SW 1271 (cell line): ENCODE data around the gene UBE2Q2.

Experiments used
- DNase-seq, 2 experiments: peaks; one replicate each; lab custom pipeline; 2025; lab: John Stamatoyannopoulos, UW

UBE2Q2 gene

DNA sequence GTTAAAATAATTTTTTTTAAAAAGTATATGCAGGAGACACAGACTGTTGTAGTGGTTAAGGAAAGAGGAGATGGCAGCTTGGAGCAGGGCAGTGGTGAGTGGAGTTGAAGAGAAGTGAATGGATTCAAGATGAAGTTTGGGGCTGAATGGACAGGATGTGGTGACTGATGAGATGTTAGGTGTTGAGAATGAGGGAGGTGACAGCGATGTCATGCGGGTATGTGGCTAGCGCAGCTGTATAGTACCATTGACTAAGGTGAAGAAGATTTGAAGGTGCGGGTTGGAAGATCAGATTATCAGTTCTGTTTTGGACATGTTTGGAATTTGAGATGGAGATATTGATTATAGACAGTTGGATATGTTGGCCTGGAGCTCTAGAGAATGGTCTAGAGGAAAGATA lies 80.5 kb downstream of the UBE2Q2 start:
- DNase-seq = no peak

- no peak for DNase-seq
Measured at GRCh38 chr15:75924576-75924975, 81.3 kb downstream of the UBE2Q2 start.

DNA sequence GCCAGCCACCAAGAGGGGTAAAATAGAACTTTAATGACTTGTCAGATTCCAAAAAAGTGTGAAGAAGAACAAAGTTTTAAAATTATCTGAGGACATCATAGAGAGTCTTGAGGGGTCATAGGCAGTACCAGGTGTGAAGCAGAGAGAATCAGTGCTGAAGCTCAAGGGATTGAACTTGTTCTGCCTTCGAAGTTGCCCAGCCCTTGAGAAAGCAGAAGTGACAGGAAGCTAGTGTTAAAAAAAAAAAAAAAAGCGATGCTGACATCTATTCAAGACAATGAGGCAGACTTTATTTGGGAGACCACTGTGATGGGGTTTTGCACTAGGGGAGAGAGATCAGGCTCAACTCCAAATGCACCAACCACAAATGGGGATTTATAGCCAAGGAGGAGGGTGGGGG lies 82.2 kb downstream of the UBE2Q2 start:
- no peak for DNase-seq

DNA sequence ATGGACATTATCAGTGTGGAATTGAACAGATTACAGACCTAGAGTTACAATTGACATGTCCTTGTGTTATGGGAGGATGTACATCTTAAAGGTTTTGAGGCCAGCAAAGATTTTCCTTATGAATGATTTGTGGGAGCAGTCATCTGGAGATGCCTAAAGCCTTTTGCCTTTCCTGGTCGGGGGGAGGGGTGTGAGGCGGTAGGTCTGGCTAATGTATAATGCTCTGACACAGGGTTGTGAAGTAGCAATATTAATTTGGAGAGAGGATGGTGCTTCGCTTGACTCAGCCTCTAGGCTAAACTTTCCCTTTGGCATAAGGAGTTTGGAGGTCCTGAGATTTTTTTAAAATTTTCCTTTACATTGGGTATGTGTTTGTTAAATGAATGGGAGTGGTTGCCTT lies 83.7 kb downstream of the UBE2Q2 start:
- no peak for DNase-seq

DNA sequence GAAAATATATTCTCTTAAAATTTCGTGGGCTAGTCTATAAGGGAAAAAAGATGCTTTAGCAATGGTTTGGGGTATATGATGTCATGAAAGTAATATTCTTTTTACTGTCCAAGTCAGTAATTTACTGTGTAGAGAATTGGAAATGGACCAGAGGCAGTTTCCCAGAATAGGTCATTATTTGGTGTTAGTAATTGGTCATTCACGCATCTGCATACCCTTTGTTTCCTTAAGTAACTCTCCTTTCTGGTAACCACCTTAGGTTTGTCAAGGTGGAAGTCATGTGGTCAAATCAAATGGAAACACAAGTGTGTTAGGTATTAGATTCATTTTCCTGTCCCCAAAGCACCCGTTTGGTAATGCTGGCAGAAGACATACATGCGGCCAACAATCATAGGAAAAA lies 84.4 kb downstream of the UBE2Q2 start:
- DNase-seq = no peak

DNA sequence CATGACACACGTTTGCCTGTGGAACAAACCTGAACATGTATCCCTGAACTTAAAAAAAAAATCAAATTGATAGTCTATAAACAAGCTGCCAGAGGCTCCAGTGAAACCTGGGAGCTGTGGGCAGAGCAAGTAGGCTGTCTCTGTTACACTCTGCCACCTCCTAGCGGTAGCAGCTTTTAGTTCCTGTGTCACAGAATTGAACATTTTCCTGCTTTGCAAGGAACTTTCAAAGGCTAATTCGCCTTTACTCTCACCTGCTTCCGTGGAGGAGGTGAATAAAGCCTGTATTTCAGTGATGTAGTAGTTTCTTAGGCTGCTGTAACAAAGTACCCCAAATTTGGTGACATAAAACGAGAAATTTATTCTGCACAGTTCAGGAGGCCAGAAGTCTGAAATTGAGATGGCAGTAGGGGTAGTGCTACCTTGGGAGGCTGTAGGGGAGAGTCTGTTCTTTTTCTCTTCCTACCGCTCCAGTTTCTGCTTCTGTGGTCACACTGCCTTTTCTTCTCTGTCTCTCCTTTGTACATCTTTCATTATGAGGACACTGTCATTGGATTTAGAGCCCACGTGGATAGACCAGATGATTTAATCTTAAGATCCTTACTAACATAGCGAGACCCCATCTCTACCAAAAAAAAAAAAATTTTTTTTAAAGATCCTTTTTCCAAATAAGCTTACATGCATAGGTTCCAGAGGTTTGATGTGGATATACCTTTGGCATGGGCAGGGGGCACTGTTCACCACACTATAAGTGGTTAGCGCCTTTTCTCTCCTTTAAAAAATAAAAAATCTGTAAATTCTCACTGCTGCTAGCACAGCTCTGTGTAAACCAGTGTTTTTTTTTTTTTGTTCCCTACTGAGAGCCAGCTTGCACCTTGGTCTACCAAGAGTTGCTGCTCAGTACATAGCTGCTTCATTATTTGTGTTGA lies 85.7 kb downstream of the UBE2Q2 start:
- DNase-seq = peak in 1 of 2 experiments; percentile 10

DNA sequence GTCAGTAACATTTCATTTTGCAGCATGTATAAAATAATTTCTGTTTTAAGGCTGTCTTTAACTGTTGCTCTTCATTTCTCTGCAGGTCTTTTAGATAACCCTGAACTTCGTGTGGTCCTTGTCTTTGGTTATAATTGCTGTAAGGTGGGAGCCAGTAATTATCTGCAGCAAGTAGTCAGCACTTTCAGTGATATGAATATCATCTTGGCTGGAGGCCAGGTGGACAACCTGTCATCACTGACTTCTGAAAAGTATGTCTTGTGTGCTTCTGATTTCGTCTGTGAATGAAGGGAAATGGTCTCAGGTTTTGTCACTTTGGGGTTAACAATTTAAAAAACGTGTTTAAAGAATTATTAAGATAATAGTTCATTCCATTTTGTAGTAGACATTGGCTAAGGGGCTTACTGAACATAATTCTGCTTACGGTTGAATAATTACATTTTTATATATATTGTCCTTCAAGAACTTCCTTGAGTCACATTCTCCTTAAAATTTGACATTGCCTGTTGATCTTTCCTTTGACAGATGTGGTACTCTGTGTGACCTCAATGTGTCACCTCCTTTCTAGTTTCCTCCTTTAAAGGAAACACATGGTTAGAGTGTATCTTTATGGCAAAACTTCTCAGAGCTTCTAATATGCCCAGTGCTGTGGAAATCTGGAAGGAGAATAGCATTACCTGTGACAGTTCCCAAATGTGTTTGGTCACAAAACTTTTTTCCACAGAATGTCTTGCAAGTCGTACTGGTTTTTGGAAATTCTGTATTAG lies 86.7 kb downstream of the UBE2Q2 start:
- no peak for DNase-seq

- no peak for DNase-seq
Measured at GRCh38 chr15:75930866-75931265, 87.6 kb downstream of the UBE2Q2 start.

- DNase-seq = no peak
Measured at GRCh38 chr15:75942464-75942863, 99.2 kb downstream of the UBE2Q2 start.

GRCh38 chr15:75943246-75943645 lies 100.0 kb downstream of the UBE2Q2 start:
- no peak for DNase-seq

DNA sequence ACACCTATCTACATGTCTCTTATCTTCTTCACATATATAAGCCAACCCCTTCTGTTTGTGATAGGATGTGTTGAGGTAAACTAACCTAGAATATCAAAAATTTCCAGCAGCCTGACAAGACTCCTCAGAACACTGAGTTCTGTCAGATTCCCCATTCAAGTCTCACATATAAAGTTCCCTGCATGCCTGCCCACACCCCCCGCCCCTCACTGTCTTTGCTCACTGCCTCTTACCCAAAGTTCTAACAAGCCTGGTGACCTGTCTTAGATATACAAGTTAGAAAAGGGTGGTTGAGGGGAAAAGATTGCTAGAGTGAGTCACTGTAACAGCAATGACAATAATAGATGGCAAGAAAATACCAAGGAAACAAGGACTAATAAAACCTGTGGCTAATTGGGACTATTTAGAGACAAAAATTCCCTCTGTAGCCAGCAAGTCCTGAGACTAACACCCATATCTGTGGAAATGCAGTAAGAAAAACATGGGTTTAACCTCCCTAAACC lies 100.5 kb downstream of the UBE2Q2 start:
- no peak for DNase-seq

GRCh38 chr15:75945953-75946352 lies 102.7 kb downstream of the UBE2Q2 start:
- DNase-seq = no peak

- no peak for DNase-seq
Measured at GRCh38 chr15:75947092-75947491, 103.8 kb downstream of the UBE2Q2 start.

GRCh38 chr15:75948761-75949296 lies 105.6 kb downstream of the UBE2Q2 start:
- DNase-seq = no peak
